K562 (cell line): ENCODE results near the gene MMP24. TPM values are rescaled to one million over a fixed set of nuclear protein-coding genes. Genes with fewer than 3 reads are reported as not detected.

Source experiments
- BACH1 ChIP-seq: fragments of 200-800 bp; sonication (Bioruptor generic); IDR thresholded peaks from 2 replicates; pipeline ENCODE4 v1.6.1; 2016; ENCODE audit warnings: missing genetic modification characterization, missing compliant biosample characterization
- ELF4 ChIP-seq: fragments of 450-650 bp; formaldehyde crosslinking; IDR thresholded peaks from 2 replicates; pipeline ENCODE4 v1.4.0; 2022; ENCODE audit warnings: missing genetic modification characterization
- FOS ChIP-seq: IDR thresholded peaks from 3 replicates; pipeline ENCODE4 v1.6.1; 2011; ENCODE audit not compliant: insufficient read length; ENCODE audit errors: extremely low read depth
- KLF1 ChIP-seq: fragments of 450-650 bp; IDR thresholded peaks from 2 replicates; pipeline ENCODE4 v1.6.1; 2016; ENCODE audit warnings: missing genetic modification characterization, missing compliant biosample characterization
- KLF6 ChIP-seq: fragments of 250-450 bp; sonication (Bioruptor Pico); IDR thresholded peaks from 2 replicates; pipeline ENCODE4 v1.4.0; 2020; ENCODE audit warnings: mild to moderate bottlenecking, moderate library complexity, borderline replicate concordance
- MBD2 ChIP-seq: sonication (generic); IDR thresholded peaks from 2 replicates; pipeline ENCODE4 v1.6.1; 2016; ENCODE audit warnings: low read depth, borderline replicate concordance
- NKRF ChIP-seq: fragments of 450-650 bp; IDR thresholded peaks from 2 replicates; pipeline ENCODE4 v1.6.1; 2016; ENCODE audit warnings: borderline replicate concordance
- PRDM10 ChIP-seq: fragments of 450-650 bp; IDR thresholded peaks from 2 replicates; pipeline ENCODE4 v1.6.1; 2018; ENCODE audit not compliant: partially characterized antibody
- THAP7 ChIP-seq: fragments of 250-450 bp; sonication (Bioruptor Pico); IDR thresholded peaks from 2 replicates; pipeline ENCODE4 v1.5.0; 2021
- TSHZ1 ChIP-seq: fragments of 250-450 bp; sonication (Bioruptor Pico); IDR thresholded peaks from 2 replicates; pipeline ENCODE4 v1.4.0; 2020; ENCODE audit warnings: mild to moderate bottlenecking, moderate library complexity
- ZBTB9 ChIP-seq: fragments of 450-650 bp; formaldehyde crosslinking; IDR thresholded peaks from 2 replicates; pipeline ENCODE4 v1.4.0; 2020; ENCODE audit warnings: mild to moderate bottlenecking, moderate library complexity
- ZC3H4 ChIP-seq: sonication (generic); formaldehyde crosslinking; IDR thresholded peaks from 2 replicates; pipeline ENCODE4 v1.9.0; 2021; ENCODE audit warnings: missing genetic modification reagents, borderline replicate concordance
- ZNF212 ChIP-seq: fragments of 450-650 bp; formaldehyde crosslinking; IDR thresholded peaks from 2 replicates; pipeline ENCODE4 v1.4.0; 2020; ENCODE audit warnings: mild to moderate bottlenecking
- ZNF217 ChIP-seq: sonication (generic); formaldehyde crosslinking; IDR thresholded peaks from 2 replicates; pipeline ENCODE4 v1.8.0; 2022; ENCODE audit warnings: mild to moderate bottlenecking, missing genetic modification reagents
- ZNF75A ChIP-seq: fragments of 450-650 bp; formaldehyde crosslinking; IDR thresholded peaks from 2 replicates; pipeline ENCODE4 v1.4.0; 2020; ENCODE audit warnings: mild to moderate bottlenecking
- polyA plus RNA-seq, 8 experiments: library from polyadenylated mRNA; depleted of rRNA in 4 of 8; stranded (reverse) in 5 of 8; unstranded in 3 of 8; fragments of >200 nt; fragmentation: Nextera tagmentation in 2 of 8; fragmentation: Illumina TruSeq in 1 of 8; extraction: Ambion mirVana in 2 of 8; extraction: Trizol in 1 of 8; gene quantifications; 2 replicates each; pipeline versions ENCODE4 v1.2.1 to v1.2.3, GENCODE V29; 2011 to 2014; ENCODE audit warnings: inconsistent platforms in 1 of 8, missing spikeins in 1 of 8
- total RNA-seq, 7 experiments: library from RNA; depleted of rRNA in 6 of 7; stranded (reverse); fragments of >200 nt in 6 of 7; fragmentation: Illumina TruSeq in 2 of 7; extraction: Trizol in 2 of 7; gene quantifications; 2 replicates each; pipeline versions ENCODE4 v1.2.1 to v1.2.3, GENCODE V29; 2011 to 2021; ENCODE audit warnings: low replicate concordance in 1 of 7

The MMP24 gene
- total and polyA plus RNA-seq, 9 of the 15 experiments (the other 6 are each of a cell fraction or from before 2014, with no cell fraction given), result 0.03 to 0.07 (median 0.03) TPM; not detected in 6

- TF ChIP-seq KLF6 (CRISPR knock-in tag) (no peak), ELF4 (CRISPR knock-in tag) (0 out of 2 replicates have a peak, but pooled peaks have one; percentile 5), BACH1 (tag) (peak; percentile 76; the same call in 1 of the 2 replicates), THAP7 (CRISPR knock-in tag) (no peak), MBD2 (peak; percentile 36; the same call in 1 of the 2 replicates), FOS (peak; percentile 62), ZNF212 (no peak), TSHZ1 (CRISPR knock-in tag) (no peak), ZC3H4 (no peak), PRDM10 (no peak), ZNF217 (CRISPR knock-in tag) (no peak), KLF1 (tag) (no peak), ZBTB9 (CRISPR knock-in tag) (peak; percentile 49; the same call in 1 of the 2 replicates), ZNF75A (CRISPR knock-in tag) (no peak), NKRF (no peak)
Observed at GRCh38 chr20:35305682-35306556, 79.4 kb downstream of the MMP24 start (continued).
